Renal cortex interstitium (tissue), 11 donors: ENCODE measurements around the gene CDCA3. TPM values are rescaled to one million over a fixed set of nuclear protein-coding genes. Genes with fewer than 3 reads are reported as not detected.

Experiments used
- DNase-seq, 11 donors: peaks; one replicate each; pipeline ENCODE4 v3.0.0-alpha.2; 2013; ENCODE audit warnings: low read depth in 9 of 11, low spot score in 4 of 11; ENCODE audit errors: extremely low read depth in 1 of 11
- polyA plus RNA-seq, 3 donors: library from polyadenylated mRNA; unstranded; fragments of 120-200 nt; gene quantifications; one replicate each; pipeline ENCODE4 v1.2.1, GENCODE V29; 2013; ENCODE audit not compliant: insufficient read length in 3 of 3

CDCA3 gene
- polyA plus RNA-seq, 3 donors: 25.4 to 31.4 (median 28.5) TPM

- no peak for DNase-seq
Measured at GRCh38 chr12:6840761-6841515, 10.1 kb downstream of the CDCA3 start, which contains the start of gene GNB3. Gene GNB3 (plus strand): TSS chr12:6840925. CDS start chr12:6841288, 363 bp downstream.

GRCh38 chr12:6840330-6840729, 10.8 kb downstream of the CDCA3 start:
- DNase-seq: no peak

DNA sequence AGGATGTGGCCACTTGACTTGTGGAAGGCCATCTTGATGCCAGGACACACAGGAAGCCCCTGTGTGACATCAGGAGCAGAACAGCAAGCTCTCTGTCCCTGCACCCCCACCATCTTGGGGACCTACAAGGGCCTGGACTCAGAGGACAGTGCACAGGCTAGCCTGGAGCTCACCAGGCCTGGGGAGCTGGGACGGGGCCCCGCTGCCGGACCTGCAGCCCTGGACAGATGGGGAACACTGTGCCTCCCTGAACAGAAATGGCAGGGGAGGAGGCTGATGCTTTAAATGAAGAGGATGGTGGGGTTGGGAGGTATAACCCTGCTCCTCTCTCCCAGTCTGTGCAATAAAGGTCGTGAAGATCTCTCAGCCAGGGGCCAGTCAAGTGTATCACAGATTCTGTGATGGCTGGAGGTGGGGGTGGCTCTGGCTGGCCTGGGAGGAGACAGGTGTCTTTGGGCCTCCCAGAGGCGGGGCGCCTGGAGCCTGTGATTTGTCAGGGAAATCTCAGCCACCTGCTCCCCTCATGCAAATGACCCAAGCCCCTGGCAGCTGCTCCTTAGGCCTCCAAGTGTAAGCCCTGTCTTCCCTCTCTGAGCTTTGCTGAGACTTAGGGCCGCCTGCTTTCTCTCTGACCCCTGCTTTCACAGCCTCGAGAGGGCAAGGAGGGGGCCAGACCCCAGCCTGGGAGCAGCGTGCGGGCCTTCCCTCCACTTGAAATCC, 11.4 kb downstream of the CDCA3 start:
- DNase-seq: no peak

DNA sequence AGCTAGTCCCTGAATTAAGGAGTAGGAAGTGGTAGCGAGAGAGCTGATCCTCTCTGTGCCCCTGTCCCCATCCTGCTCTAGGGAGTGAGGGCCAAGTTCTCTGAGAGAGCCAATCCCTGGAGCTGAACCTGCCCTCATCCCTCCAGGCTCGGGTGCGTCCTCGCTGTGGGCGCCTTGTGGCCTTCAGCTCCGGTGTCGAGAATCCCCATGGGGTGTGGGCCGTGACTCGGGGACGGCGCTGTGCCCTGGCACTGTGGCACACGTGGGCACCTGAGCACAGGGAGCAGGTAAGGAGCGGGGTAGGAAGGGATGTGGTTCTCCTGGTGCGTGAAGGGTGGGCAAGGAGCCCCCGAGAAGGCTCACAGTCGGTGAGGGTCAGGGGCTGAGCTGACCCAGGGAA, 12.2 kb downstream of the CDCA3 start:
- DNase-seq: no peak

DNA sequence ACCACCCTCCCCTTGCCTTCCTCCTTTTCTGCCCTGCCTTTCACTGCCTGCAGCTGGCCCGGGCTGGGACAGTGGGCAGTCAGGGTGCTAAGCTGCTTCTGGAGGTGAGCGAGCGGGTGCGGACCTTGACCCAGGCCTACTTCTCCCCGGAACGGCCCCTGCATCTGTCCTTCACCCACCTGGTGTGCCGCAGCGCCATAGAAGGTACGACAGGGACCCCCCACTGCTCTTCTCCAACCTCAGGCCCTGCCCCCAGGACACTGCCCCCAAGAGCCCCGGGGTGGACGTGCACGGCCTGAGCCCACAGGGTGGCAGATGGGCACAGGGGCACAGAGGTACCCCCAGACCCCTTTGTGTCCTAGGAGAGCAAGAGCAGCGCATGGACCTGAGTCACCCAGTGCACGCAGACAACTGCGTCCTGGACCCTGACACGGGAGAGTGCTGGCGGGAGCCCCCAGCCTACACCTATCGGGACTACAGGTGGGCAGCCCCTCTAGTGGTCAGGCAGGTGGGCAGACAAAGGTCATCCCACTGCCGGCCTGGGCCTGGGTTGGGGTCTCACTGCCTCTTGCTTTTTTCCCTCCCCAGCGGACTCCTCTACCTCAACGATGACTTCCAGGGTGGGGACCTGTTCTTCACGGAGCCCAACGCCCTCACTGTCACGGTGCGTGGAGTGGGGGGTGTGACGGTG, 13.6 kb downstream of the CDCA3 start:
- no peak for DNase-seq

DNA sequence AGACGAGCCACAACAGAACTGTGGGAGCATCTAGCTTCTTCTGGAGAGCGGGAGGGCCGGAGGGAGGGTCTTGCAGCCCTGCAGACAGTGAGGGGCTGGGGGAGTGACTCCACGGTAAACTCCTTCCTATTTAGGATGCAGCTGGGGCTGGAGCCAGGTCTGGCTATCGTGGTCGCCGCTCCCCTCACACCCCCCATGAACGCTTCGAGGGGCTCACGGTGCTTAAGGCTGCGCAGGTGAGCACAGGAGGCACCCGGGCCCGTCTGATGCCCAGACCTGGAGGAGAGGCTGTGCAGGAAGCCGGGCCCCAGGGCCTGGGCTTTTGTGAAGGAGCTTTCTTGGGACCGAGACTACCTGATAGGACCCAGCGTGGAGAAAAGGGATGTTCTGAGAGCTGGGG, 14.2 kb downstream of the CDCA3 start:
- DNase-seq: no peak

DNA sequence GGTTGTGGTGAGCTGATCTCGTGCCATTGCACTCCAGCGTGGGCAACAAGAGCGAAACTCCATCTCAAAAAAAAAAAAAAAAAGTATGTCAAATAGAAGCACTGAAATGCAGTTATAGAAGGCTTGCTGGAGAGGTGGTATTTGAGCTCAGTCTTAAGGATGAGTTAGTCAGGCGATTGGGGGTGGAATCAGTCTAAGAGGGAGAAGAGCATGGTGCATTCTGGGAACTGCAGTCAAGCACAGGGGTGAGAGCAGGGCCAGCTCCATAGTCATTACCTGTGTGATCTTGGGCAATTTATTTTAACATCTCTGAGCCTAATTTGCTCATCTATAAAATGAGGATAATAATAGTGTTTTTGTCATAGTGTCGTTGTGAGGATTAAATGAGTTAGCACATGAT, 16.2 kb downstream of the CDCA3 start:
- DNase-seq: no peak

- DNase-seq: no peak
Measured at GRCh38 chr12:6834254-6834653, 16.8 kb downstream of the CDCA3 start.

DNA sequence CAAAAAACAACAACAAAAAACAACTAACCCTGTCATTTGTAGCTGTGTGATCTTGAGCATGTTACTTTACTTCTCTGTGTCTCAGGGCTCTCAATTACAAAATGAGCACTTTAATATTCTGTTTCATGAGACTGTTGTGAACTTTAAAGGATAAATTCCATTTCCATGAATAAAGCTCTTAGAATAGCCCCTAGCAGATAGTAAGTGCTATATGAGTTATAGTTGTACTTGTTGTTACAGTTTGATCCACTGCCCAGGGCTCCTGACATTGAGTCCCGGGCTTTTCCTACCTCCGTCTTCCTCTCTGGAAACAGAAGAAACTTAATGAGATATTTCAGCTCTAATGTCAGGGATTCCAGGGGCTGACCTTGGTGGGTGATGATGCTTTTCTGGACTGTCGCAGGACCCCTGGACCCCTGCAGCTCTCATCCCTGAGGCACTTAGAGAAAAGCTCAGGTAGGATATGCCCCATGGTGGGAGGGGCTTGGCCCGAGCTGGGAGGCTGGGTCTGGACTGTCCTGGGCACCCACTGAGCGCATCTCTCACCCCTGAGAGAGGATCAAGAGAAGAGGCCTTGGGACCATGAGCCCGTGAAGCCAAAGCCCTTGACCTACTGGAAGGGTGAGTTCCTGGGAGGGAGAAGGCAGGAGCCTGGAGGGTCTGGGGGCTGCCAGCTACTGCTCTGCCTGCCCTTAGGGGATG, 17.7 kb downstream of the CDCA3 start:
- no peak for DNase-seq

DNA sequence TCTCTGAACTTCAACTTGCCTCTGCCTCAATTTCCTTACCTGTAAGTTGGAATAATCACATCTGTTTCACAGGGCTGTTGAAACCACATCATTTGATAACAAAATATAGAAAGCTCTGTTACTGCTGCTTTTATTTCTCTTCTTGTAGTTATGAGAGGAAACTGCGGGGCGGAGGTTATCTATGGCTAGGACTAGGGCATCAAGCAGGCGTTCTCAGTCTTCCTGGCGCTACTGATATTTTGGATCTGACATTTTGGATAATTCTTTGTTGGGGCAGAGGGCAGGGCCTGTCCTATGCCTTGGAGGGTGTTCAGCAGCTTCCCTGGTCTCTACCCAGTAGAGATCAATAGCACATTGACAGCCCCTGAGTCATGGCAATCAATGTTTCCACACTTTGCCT, 19.0 kb downstream of the CDCA3 start:
- no peak for DNase-seq

DNA sequence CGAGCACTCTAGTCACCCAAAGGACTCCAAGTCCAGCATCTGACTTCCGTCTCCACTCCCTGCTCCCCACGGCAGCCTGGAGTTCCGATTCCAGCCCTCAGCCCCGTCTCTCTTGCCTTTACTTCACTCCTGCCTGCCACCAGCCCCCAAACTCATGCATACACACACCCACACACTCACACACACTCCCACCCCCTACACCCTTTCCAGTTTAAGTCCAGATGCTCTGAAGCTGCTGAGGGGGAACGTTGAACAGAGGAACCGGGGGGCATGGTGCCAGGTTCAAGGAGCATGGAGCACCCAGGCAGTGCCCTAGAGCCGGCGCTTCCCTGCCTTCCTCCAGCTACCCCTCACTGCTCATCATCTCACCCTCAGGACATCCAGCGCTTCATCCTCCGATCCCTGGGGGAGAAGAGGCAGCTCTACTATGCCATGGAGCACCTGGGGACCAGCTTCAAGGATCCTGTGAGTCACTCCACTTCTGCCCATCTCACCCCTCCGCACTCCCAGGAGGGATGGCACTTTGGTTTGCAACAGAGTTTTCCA, 19.6 kb downstream of the CDCA3 start:
- no peak for DNase-seq

DNA sequence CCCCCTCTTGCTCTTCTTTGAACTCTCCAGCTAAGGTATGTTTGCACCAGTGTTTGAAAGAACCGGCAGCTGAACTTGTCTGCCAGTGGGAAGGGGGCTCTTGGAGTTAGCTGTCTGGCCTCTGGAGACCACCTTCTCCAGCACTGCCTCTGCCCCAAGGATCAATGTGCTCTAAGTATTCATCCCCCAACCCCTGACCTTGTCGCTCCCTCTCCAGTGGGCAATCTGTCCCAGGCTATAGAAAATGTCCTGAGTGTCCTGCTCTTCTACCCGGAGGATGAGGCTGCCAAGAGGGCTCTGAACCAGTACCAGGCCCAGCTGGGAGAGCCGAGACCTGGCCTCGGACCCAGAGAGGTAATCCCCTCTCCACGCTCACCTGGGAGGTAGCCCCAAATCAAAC, 20.1 kb downstream of the CDCA3 start:
- no peak for DNase-seq

- DNase-seq: no peak
Measured at GRCh38 chr12:6830286-6830890, 20.7 kb downstream of the CDCA3 start.

GRCh38 chr12:6829536-6830220, 21.4 kb downstream of the CDCA3 start:
- no peak for DNase-seq

GRCh38 chr12:6828781-6829535, 22.1 kb downstream of the CDCA3 start:
- peak in 1 of 11 donors; percentile 59 for DNase-seq

DNA sequence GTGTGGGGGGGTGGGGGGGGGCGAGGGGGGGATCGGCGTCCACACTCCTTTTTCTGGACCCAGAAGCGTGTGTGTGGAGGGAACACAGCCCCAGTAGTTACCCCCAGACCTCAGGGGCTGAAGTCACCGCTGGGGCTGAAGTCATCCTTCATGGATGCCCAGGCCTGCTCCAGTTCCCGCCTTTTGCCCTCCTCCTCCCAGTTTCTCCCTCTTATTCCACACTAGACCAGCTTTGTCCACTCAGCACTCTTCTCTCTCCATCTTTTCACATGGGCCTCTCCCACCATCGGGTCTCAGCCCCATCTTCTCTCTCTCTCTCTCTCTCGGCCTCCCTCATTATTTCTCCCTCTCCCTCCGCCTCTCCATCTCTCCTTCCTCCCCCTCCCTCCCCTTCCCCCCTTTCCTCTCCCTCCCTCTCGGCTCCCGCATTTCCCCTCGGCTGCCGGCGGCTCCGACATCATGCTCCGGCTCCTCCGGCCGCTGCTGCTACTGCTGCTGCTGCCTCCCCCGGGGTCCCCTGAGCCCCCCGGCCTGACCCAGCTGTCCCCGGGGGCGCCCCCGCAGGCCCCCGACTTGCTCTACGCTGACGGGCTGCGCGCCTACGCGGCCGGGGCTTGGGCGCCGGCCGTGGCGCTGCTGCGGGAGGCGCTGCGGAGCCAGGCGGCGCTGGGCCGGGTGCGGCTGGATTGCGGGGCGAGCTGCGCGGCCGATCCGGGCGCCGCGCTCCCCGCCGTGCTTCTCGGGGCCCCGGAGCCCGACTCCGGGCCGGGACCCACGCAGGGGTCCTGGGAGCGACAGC, 22.9 kb downstream of the CDCA3 start, which contains the start of gene P3H3:
Gene P3H3 (plus strand): TSS at position 426 of the 799 bp plus-strand sequence. CDS start 34 bp downstream, at position 460.
- DNase-seq: peak in 1 of 11 donors; percentile 45
